Choroid plexus epithelial cell (primary cell): ENCODE data around the gene SLX9.

Source experiments
- DNase-seq: peaks from one replicate; pipeline ENCODE4 v3.0.0-alpha.2; 2010; ENCODE audit warnings: low read depth
- H3K4me3 ChIP-seq: 2 replicates; pipeline ENCODE4 v1.5.1; 2011; ENCODE audit warnings: low read depth, mild to moderate bottlenecking, control low read depth, low read length, moderate library complexity
- TF ChIP-seq, protein P1 (sequence below): conservative IDR thresholded peaks from 2 replicates; pipeline ENCODE4 v1.5.1; 2011; ENCODE audit warnings: low read depth, mild to moderate bottlenecking, control low read depth, inconsistent platforms, low read length, moderate library complexity

Gene SLX9

GRCh38 chr21:44917446-44918106 lies 22.3 kb upstream of the SLX9 start:
- no peak for DNase-seq
- TF ChIP-seq, protein P1, sequence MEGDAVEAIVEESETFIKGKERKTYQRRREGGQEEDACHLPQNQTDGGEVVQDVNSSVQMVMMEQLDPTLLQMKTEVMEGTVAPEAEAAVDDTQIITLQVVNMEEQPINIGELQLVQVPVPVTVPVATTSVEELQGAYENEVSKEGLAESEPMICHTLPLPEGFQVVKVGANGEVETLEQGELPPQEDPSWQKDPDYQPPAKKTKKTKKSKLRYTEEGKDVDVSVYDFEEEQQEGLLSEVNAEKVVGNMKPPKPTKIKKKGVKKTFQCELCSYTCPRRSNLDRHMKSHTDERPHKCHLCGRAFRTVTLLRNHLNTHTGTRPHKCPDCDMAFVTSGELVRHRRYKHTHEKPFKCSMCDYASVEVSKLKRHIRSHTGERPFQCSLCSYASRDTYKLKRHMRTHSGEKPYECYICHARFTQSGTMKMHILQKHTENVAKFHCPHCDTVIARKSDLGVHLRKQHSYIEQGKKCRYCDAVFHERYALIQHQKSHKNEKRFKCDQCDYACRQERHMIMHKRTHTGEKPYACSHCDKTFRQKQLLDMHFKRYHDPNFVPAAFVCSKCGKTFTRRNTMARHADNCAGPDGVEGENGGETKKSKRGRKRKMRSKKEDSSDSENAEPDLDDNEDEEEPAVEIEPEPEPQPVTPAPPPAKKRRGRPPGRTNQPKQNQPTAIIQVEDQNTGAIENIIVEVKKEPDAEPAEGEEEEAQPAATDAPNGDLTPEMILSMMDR = no peak
- H3K4me3 ChIP-seq = no peak overlapping the region

DNA sequence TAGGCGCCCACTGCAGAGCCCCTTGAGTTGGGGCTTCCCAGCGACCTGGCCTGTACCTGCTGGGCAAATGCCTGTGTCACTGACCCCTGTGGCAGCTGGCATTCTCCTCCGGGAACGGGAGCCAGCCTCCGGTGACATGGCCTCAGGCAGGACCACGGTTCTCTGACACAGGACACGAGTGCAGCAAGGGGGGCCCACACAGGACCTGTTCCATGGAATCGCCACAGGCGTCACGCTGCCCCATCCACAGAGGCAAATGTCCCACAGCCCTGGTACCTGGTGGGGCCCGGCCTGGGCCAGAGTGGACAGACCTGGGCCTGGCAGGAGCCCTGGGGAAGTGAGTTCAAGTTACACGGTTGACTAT lies 21.7 kb upstream of the SLX9 start:
- TF ChIP-seq, protein P1 = no peak
- no peak for DNase-seq
- no peak overlapping the region for H3K4me3 ChIP-seq

- no peak overlapping the region for H3K4me3 ChIP-seq
- TF ChIP-seq, protein P1 = no peak
- no peak for DNase-seq
Measured at GRCh38 chr21:44918581-44919033, 21.2 kb upstream of the SLX9 start.

DNA sequence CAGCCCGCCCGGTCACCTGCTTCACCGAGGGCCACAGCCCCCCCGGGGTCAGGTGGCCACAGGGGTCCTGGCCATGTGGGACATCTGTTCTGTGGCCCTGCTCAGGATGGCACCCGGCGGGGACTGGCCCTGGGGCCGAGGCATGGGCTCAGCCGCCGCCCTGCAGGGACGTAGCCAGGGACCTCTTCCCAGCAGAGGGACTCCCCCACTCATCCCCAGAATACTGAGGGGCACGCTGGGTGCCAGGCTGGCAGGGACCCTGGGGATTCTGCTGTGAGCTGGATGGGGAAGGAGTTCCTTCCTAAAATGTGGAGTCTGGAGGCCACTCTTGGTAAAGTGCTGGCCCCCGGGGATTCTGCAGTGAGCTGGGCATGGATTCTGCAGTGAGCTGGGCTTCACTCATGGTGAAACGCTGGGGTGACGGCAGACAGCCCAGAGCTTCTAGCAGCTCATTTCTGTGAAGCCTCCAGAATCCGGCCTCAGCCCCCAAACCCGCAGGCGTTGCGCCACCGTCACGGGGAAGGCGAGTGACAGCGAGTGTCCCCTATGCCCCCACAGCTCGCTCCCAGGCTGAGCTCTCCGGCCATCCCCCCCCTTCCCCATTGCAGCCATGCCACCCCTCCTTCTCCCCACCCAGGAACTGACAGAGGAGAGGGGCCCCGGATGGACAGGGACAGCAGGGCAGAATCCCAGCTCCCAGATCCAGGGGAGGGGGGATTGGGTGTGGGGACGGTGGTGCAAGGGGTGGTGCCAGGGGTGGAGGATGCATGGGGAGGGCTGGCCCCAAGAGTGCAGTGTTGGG lies 20.5 kb upstream of the SLX9 start:
- no peak overlapping the region for H3K4me3 ChIP-seq
- DNase-seq = no peak
- TF ChIP-seq, protein P1 = no peak

GRCh38 chr21:44919913-44920693 lies 19.7 kb upstream of the SLX9 start:
- H3K4me3 ChIP-seq = no peak overlapping the region
- no peak for DNase-seq
- TF ChIP-seq, protein P1 = no peak

GRCh38 chr21:44920694-44921604 lies 18.9 kb upstream of the SLX9 start, which contains the start of gene ITGB2:
Gene ITGB2, minus strand, starts transcription at chr21:44920899. Its CDS starts 10,117 bp downstream, at chr21:44910782.
- no peak within 1 kb of the TSS for H3K4me3 ChIP-seq

More at GRCh38 chr21:44920694-44921604, 18.9 kb upstream of the SLX9 start, which contains the start of gene ITGB2:
- DNase-seq = no peak
- TF ChIP-seq, protein P1 = no peak
